GM23248 (cell line): ENCODE measurements around the gene CD46. TPM values are rescaled to one million over a fixed set of nuclear protein-coding genes. Genes with fewer than 3 reads are reported as not detected.

Experiments used
- DNase-seq: peaks from one replicate; pipeline ENCODE4 v3.0.0-alpha.2; 2015
- H2AFZ ChIP-seq: fragments of 200-600 bp; sonication (generic); 2 replicates; pipeline ENCODE4 v1.6.1; 2016; ENCODE audit warnings: antibody characterized with exemption
- H3F3A ChIP-seq: fragments of 200-600 bp; sonication (generic); 2 replicates; pipeline ENCODE4 v1.6.1; 2016; ENCODE audit warnings: mild to moderate bottlenecking, antibody characterized with exemption, mixed run types; ENCODE audit not compliant: insufficient read depth
- H3K27ac ChIP-seq: fragments of 200-600 bp; sonication (generic); 2 replicates; pipeline ENCODE4 v1.5.1; 2016; ENCODE audit warnings: mild to moderate bottlenecking
- H3K27me3 ChIP-seq: fragments of 200-600 bp; sonication (generic); replicated peaks from 2 replicates; pipeline ENCODE4 v1.6.1; 2016; ENCODE audit warnings: mild to moderate bottlenecking; ENCODE audit not compliant: insufficient read depth
- H3K36me3 ChIP-seq: fragments of 200-600 bp; sonication (generic); 2 replicates; pipeline ENCODE4 v1.6.1; 2016; ENCODE audit warnings: low read depth, mild to moderate bottlenecking
- H3K4me1 ChIP-seq: fragments of 200-600 bp; sonication (generic); 2 replicates; pipeline ENCODE4 v1.6.1; 2016; ENCODE audit warnings: mild to moderate bottlenecking; ENCODE audit not compliant: insufficient read depth
- H3K4me2 ChIP-seq: fragments of 200-600 bp; sonication (generic); one replicate; pipeline ENCODE4 v1.6.1; 2016; ENCODE audit warnings: mild to moderate bottlenecking; ENCODE audit not compliant: unreplicated experiment
- H3K4me3 ChIP-seq: fragments of 200-600 bp; sonication (generic); 2 replicates; pipeline ENCODE4 v1.5.1; 2016; ENCODE audit warnings: mild to moderate bottlenecking
- H3K79me2 ChIP-seq: fragments of 200-600 bp; sonication (generic); 2 replicates; pipeline ENCODE4 v1.6.1; 2016; ENCODE audit warnings: mild to moderate bottlenecking; ENCODE audit not compliant: insufficient read depth
- H3K9ac ChIP-seq: fragments of 200-600 bp; sonication (generic); 2 replicates; pipeline ENCODE4 v1.6.1; 2016; ENCODE audit warnings: mild to moderate bottlenecking
- H3K9me2 ChIP-seq: fragments of 200-600 bp; sonication (generic); 2 replicates; pipeline ENCODE4 v1.6.1; 2016; ENCODE audit warnings: mixed run types, mild to moderate bottlenecking, moderate library complexity; ENCODE audit not compliant: insufficient read depth
- H3K9me3 ChIP-seq: fragments of 200-600 bp; sonication (generic); one replicate; pipeline ENCODE4 v1.6.1; 2017; ENCODE audit warnings: low read depth
- H4K20me1 ChIP-seq: fragments of 200-600 bp; sonication (generic); 2 replicates; pipeline ENCODE4 v1.6.0; 2016; ENCODE audit not compliant: insufficient read depth
- EZH2 ChIP-seq: fragments of 200-600 bp; sonication (generic); IDR thresholded peaks from 2 replicates; pipeline ENCODE4 v1.6.1; 2018; ENCODE audit warnings: antibody characterized with exemption, mild to moderate bottlenecking; ENCODE audit not compliant: insufficient read depth, poor library complexity, severe bottlenecking
- EZH2phosphoT487 ChIP-seq: fragments of 200-600 bp; sonication (generic); IDR thresholded peaks from 2 replicates; pipeline ENCODE4 v1.6.1; 2018; ENCODE audit warnings: antibody characterized with exemption, moderate library complexity, mild to moderate bottlenecking, low read depth; ENCODE audit not compliant: insufficient read depth
- WGBS, 2 experiments: methylation state at CpG; one replicate each; pipeline ENCODE4 v1.1.6; 2015 to 2017; ENCODE audit warnings: low lambda C conversion rate in 2 of 2, low coverage in 1 of 2; ENCODE audit errors: missing lambda C conversion rate in 2 of 2; 5-methylcytosine and 5-hydroxymethylcytosine counted together
- in situ Hi-C: fragments of 300-500 bp; cut with MboI; formaldehyde crosslinking; loops from 2 replicates; pipeline ENCODE4 v1.15.0; 2020
- polyA plus RNA-seq: library from polyadenylated mRNA; unstranded; fragments of >200 nt; fragmentation: Nextera tagmentation; extraction: Ambion mirVana; gene quantifications from 2 replicates; pipeline ENCODE4 v1.2.1, GENCODE V29; 2016
- total RNA-seq: library from RNA; depleted of rRNA; stranded (reverse); fragments of >200 nt; shearing (Covaris generic); gene quantifications from 2 replicates; pipeline ENCODE4 v1.2.3, GENCODE V29; 2014

CD46 gene
- total and polyA plus RNA-seq, 2 experiments from 2014 or later: 49.2 to 117 TPM

DNA sequence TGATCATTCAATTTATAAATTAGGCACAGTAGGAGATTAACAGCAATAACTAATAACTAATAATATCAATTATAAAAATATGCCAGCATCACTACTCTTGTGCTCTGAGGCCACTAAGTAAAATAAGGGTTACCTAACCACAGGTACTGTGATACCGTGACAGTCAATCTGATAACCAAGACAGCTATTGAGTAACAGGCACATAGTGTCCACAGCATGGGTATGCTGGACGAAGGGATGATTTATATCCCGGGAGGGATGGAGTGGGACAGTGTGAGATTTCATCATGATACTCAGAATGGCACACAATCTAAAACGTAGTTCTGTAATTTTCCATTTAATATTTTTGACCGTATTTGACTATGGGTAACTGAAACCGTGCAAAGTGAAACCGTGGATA, 39.4 kb downstream of the CD46 start:
- H2AFZ ChIP-seq: no peak overlapping the region
- H3K9ac ChIP-seq: no peak overlapping the region
- DNase-seq: no peak
- H3K9me3 ChIP-seq: no peaks in the 10 kb centered on the region
- TF ChIP-seq EZH2phosphoT487: no peak
- no peak for TF ChIP-seq EZH2
- H3K4me1 ChIP-seq: peaks cover 14% of the 10 kb centered on the region
- H3K79me2 ChIP-seq: no peaks in the 10 kb centered on the region
- peaks cover 6% of the 10 kb centered on the region; the same call in 1 of the 2 replicates for H3F3A ChIP-seq
- in situ Hi-C loops: no loop called here
- no peaks in the 10 kb centered on the region for H4K20me1 ChIP-seq
- WGBS, 2 experiments: 91 to 92% methylated on average over 7 of the region's 7 CpGs
- H3K4me3 ChIP-seq: no peak overlapping the region
- H3K9me2 ChIP-seq: no peaks in the 10 kb centered on the region
- H3K27me3 ChIP-seq: no peaks in the 10 kb centered on the region
- peaks cover 20% of the 10 kb centered on the region for H3K36me3 ChIP-seq
- H3K27ac ChIP-seq: no peak overlapping the region
- no peak overlapping the region for H3K4me2 ChIP-seq

DNA sequence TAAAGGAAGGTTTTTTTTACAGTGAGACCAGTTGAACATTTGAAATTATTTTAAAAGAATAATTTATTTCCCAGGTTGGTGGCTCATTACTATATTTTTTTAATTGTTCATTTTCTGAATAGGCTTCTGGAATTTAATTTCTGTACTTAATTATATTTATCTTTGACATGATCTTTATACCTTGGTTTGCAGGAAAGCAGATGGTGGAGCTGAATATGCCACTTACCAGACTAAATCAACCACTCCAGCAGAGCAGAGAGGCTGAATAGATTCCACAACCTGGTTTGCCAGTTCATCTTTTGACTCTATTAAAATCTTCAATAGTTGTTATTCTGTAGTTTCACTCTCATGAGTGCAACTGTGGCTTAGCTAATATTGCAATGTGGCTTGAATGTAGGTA, 41.5 kb downstream of the CD46 start:
- no peak for DNase-seq
- Histone ChIP-seq H3K9me2 (no peaks in the 10 kb centered on the region), H3K4me1 (peaks cover 24% of the 10 kb centered on the region), H3K9me3 (no peaks in the 10 kb centered on the region), H3K27ac (no peak overlapping the region), H3K9ac (no peak overlapping the region), H3F3A (peaks cover 9% of the 10 kb centered on the region; the same call in 1 of the 2 replicates), H3K36me3 (peaks cover 16% of the 10 kb centered on the region), H4K20me1 (no peaks in the 10 kb centered on the region), H3K4me2 (no peak overlapping the region), H3K79me2 (no peaks in the 10 kb centered on the region), H2AFZ (no peak overlapping the region), H3K4me3 (no peak overlapping the region), H3K27me3 (no peaks in the 10 kb centered on the region)
- no peak for TF ChIP-seq EZH2phosphoT487
- TF ChIP-seq EZH2: no peak
- in situ Hi-C loops: no loop called here

DNA sequence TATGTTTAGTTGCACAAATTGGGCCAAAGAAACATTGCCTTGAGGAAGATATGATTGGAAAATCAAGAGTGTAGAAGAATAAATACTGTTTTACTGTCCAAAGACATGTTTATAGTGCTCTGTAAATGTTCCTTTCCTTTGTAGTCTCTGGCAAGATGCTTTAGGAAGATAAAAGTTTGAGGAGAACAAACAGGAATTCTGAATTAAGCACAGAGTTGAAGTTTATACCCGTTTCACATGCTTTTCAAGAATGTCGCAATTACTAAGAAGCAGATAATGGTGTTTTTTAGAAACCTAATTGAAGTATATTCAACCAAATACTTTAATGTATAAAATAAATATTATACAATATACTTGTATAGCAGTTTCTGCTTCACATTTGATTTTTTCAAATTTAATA, 43.0 kb downstream of the CD46 start:
- Histone ChIP-seq H3K36me3 (peaks cover 16% of the 10 kb centered on the region), H3K79me2 (no peaks in the 10 kb centered on the region), H3K4me2 (no peak overlapping the region), H3K9ac (no peak overlapping the region), H3K4me3 (no peak overlapping the region), H3K27ac (no peak overlapping the region), H3F3A (peaks cover 9% of the 10 kb centered on the region; the same call in 1 of the 2 replicates), H2AFZ (no peak overlapping the region), H3K4me1 (peaks cover 17% of the 10 kb centered on the region), H3K27me3 (no peaks in the 10 kb centered on the region), H3K9me3 (no peaks in the 10 kb centered on the region), H3K9me2 (no peaks in the 10 kb centered on the region), H4K20me1 (no peaks in the 10 kb centered on the region)
- WGBS, 2 experiments: 62 to 67% methylated on average over 2 of the region's 2 CpGs
- TF ChIP-seq EZH2 (no peak), EZH2phosphoT487 (no peak)
- in situ Hi-C loops: no loop called here
- no peak for DNase-seq

DNA sequence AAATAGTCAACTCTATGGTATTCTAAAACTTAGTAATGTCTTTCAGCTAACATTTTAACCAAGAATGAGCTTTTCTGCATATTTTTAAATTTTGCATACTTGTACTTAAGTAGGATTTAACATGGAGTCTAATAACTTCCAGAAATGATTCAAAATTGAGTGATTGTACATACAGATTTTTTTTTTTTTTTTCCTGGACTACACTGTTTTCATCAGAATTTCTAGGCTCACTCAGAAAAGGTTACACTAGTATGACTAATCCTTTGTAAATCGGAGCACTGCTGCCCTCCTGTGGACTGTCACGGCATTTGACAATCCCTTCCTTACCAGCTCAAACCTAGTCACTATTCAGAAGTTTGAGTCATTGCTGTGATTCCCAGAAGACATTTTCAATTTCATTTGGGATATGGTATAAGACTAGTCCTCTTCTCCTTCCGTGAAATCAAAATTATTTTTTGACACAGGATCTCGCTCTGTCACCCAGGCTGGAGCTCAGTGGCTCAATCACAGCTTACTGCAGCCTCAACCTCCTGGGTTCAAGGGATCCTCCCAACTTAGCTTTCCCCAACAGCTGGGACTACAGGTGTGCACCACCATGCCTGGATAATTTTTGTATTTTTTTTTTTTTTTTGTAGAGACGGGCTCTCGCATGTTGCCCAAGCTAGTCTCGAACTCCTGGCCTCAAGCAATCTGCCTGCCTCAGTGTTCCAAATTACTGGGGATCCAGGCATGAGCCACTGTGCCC, 45.5 kb downstream of the CD46 start:
- Histone ChIP-seq H3F3A (peaks cover 9% of the 10 kb centered on the region; the same call in 1 of the 2 replicates), H3K27ac (peak overlapping the region; percentile 19), H4K20me1 (no peaks in the 10 kb centered on the region), H3K36me3 (peaks cover 16% of the 10 kb centered on the region), H3K79me2 (no peaks in the 10 kb centered on the region), H3K9ac (0 out of 2 replicates have a peak overlapping the region, but pooled peaks have one; percentile 22), H3K4me2 (no peak overlapping the region), H3K9me2 (no peaks in the 10 kb centered on the region), H2AFZ (no peak overlapping the region), H3K9me3 (no peaks in the 10 kb centered on the region), H3K4me3 (no peak overlapping the region), H3K4me1 (peaks cover 11% of the 10 kb centered on the region; the same call in 1 of the 2 replicates), H3K27me3 (no peaks in the 10 kb centered on the region)
- 42 to 48% methylated on average over 7 of the region's 7 CpGs for WGBS, 2 experiments
- TF ChIP-seq EZH2 (no peak), EZH2phosphoT487 (no peak)
- in situ Hi-C loops: no loop called here
- DNase-seq: peak; percentile 90

DNA sequence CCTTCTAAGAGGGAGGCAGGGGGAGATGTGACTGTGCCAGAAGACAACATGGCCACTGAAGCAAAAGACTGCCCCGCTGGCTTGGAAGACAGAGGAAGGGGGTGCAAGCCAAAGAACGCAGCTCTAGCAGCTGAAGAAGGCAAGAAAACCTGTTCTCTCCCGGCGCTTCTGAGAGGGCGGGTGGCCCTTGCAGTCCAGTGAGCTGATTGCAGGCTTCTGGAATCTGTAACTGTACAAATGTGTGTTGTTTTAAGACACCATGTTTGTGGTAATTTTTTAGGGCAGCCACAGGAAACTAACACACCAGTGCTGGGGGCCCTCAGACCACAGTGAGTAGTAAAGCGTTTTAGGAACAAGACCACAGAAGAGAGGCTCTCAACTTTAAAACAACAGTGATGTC, 47.0 kb downstream of the CD46 start:
- Histone ChIP-seq H3K9me3 (no peaks in the 10 kb centered on the region), H3K4me2 (no peak overlapping the region), H3K27me3 (no peaks in the 10 kb centered on the region), H3F3A (peaks cover 9% of the 10 kb centered on the region; the same call in 1 of the 2 replicates), H3K36me3 (peaks cover 10% of the 10 kb centered on the region), H3K9ac (no peak overlapping the region), H3K4me3 (no peak overlapping the region), H4K20me1 (no peaks in the 10 kb centered on the region), H3K9me2 (no peaks in the 10 kb centered on the region), H3K79me2 (no peaks in the 10 kb centered on the region), H3K27ac (no peak overlapping the region), H2AFZ (no peak overlapping the region), H3K4me1 (peaks cover 14% of the 10 kb centered on the region; the same call in 1 of the 2 replicates)
- TF ChIP-seq EZH2phosphoT487 (no peak), EZH2 (no peak)
- in situ Hi-C loops: no loop called here
- 77% methylated on average over 6 of the region's 6 CpGs for WGBS, 2 experiments
- DNase-seq: no peak
